Testis (tissue), 3 donors: Measurements from ENCODE around the gene MAN1B1. TPM values are rescaled to one million over a fixed set of nuclear protein-coding genes. Genes with fewer than 3 reads are reported as not detected.

Source experiments
- DNase-seq: peaks from one replicate; pipeline ENCODE4 v3.0.0-alpha.2; 2019
- H3K27ac ChIP-seq, 2 donors: fragments of 200-600 bp; sonication (generic); one replicate each; pipeline ENCODE4 v1.5.1; 2019
- H3K27me3 ChIP-seq: fragments of 200-600 bp; sonication (generic); one replicate; pipeline ENCODE4 v1.5.1; 2019
- H3K36me3 ChIP-seq: fragments of 200-600 bp; sonication (generic); one replicate; pipeline ENCODE4 v1.5.1; 2017; ENCODE audit warnings: low read depth; ENCODE audit errors: missing control alignments
- H3K4me1 ChIP-seq: fragments of 200-600 bp; sonication (generic); one replicate; pipeline ENCODE4 v1.5.1; 2019
- H3K4me3 ChIP-seq, 2 donors: fragments of 200-600 bp; sonication (generic); one replicate each; pipeline ENCODE4 v1.5.1; 2017 to 2019
- H3K9me3 ChIP-seq: fragments of 200-600 bp; sonication (generic); one replicate; pipeline ENCODE4 v1.5.1; 2017
- POLR2A ChIP-seq: fragments of 450-650 bp; IDR thresholded peaks from one replicate; pipeline ENCODE4 v1.6.1; 2017; ENCODE audit warnings: antibody characterized with exemption, mild to moderate bottlenecking, moderate library complexity
- WGBS, 2 donors: methylation state at CpG; one replicate each; pipeline ENCODE4 v1.1.5; 2018; 5-methylcytosine and 5-hydroxymethylcytosine counted together
- intact Hi-C: fragments of 100-400 bp; cut with DNase I; formaldehyde crosslinking; loops from one replicate; pipeline ENCODE4 v1.15.1; 2023; ENCODE audit warnings: low total_unique reads
- polyA plus RNA-seq: library from polyadenylated mRNA; stranded (reverse); fragments of 350-450 nt; fragmentation: Illumina TruSeq; extraction: RNeasy Lipid Tissue Mini Kit (QIAGEN cat#74804); gene quantifications from one replicate; pipeline ENCODE4 v1.2.3, GENCODE V29; 2014; ENCODE audit warnings: low read depth, low replicate concordance; ENCODE audit not compliant: insufficient read depth
- total RNA-seq, 2 donors: library from RNA; depleted of rRNA; stranded (reverse); fragments of >200 nt; gene quantifications; one replicate each; pipeline ENCODE4 v1.2.3, GENCODE V29; 2016
- TF ChIP-seq, protein P1 (sequence below), 3 experiments: fragments of 450-650 bp in 2 of 3; fragments of 200-600 bp in 1 of 3; sonication (generic) in 1 of 3; IDR thresholded peaks; one replicate each; pipeline ENCODE4 v1.5.1; 2016 to 2019; ENCODE audit warnings: antibody characterized with exemption in 3 of 3, mild to moderate bottlenecking in 2 of 3, moderate library complexity in 1 of 3

The MAN1B1 gene
- total and polyA plus RNA-seq, 3 donors from 2014 or later = 62.2 to 124 (median 122) TPM

DNA sequence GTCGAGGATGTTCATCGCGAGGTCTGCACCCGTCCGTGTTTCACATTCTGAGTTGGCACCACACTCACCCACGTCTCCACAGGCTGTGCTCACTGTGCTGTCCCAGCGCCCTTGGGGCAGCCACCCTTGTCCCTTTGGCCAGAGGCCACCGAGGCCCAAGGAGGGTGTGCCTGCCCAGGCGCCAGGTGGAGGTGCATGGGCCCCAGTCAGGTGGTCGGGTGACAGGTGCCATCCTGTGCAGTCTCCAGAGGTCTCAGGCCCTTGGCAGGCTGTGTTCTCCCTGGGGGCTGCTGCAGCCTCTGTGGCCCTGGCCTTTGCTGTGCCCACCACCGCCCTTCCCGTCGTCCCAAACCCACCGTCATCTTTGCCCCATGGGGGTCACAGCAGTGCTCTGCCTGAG lies 12.4 kb downstream of the MAN1B1 start:
- intact Hi-C loops = no loop called here

GRCh38 chr9:137103206-137103999 lies 16.6 kb downstream of the MAN1B1 start:
- Histone ChIP-seq H3K27ac (no peak overlapping the region), H3K27me3 (no peaks in the 10 kb centered on the region), H3K9me3 (no peaks in the 10 kb centered on the region), H3K36me3 (no peaks in the 10 kb centered on the region), H3K4me1 (no peaks in the 10 kb centered on the region), H3K4me3 (no peak overlapping the region)
- no peak for TF ChIP-seq POLR2A
- TF ChIP-seq, protein P1, sequence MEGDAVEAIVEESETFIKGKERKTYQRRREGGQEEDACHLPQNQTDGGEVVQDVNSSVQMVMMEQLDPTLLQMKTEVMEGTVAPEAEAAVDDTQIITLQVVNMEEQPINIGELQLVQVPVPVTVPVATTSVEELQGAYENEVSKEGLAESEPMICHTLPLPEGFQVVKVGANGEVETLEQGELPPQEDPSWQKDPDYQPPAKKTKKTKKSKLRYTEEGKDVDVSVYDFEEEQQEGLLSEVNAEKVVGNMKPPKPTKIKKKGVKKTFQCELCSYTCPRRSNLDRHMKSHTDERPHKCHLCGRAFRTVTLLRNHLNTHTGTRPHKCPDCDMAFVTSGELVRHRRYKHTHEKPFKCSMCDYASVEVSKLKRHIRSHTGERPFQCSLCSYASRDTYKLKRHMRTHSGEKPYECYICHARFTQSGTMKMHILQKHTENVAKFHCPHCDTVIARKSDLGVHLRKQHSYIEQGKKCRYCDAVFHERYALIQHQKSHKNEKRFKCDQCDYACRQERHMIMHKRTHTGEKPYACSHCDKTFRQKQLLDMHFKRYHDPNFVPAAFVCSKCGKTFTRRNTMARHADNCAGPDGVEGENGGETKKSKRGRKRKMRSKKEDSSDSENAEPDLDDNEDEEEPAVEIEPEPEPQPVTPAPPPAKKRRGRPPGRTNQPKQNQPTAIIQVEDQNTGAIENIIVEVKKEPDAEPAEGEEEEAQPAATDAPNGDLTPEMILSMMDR (IDR thresholded peaks at IDR 0.05) = no peak
- no peak for DNase-seq
- intact Hi-C loops = no loop called here
- WGBS, 2 donors = 81 to 86% methylated on average over 37 of the region's 37 CpGs

More for the DNA sequence above, 12.4 kb downstream of the MAN1B1 start:
- Histone ChIP-seq H3K9me3 (no peaks in the 10 kb centered on the region), H3K36me3 (no peaks in the 10 kb centered on the region), H3K4me3 (no peak overlapping the region), H3K4me1 (no peaks in the 10 kb centered on the region), H3K27ac (no peak overlapping the region), H3K27me3 (no peaks in the 10 kb centered on the region)
- TF ChIP-seq POLR2A = no peak
- TF ChIP-seq, protein P1 (IDR thresholded peaks at IDR 0.05) = no peak
- WGBS, 2 donors = 93 to 95% methylated on average over 11 to 14 of the region's 14 CpGs
- no peak for DNase-seq

DNA sequence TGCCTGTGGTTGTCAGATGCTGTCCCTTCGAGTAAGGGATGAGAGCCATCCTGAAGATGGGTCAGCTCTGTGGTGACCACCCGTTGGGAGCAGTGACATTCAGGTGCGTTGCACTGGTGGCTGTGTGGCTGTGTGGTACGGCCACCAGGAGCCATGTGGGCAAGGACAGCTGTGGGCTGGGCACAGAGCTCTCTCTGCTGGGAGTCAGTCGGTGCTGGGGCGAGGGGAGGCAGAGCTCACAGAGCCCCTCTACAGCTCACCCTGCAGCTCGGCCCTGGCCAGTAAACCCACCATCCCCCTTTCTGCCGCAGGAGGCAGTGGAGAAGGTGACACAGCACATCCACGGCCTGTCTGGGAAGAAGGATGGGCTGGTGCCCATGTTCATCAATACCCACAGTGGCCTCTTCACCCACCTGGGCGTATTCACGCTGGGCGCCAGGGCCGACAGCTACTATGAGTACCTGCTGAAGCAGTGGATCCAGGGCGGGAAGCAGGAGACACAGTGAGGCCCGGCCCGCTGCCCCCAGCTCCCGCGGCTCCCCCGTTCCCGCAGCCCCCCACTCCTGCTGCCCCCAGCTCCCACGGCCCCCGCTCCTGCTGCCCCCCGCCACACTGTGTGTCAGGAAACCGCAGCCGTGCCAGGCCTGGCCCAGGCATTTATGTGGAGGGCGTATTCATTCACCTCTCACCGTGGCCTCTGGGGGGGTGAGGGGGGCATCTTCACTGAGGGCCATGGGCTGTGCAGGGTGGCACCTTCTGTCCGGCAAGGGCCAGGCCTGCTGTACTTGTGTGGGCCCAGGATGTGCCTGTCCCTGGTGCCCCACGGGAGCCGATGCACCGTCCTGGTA lies 19.3 kb downstream of the MAN1B1 start:
- Histone ChIP-seq H3K9me3 (no peaks in the 10 kb centered on the region), H3K27me3 (no peaks in the 10 kb centered on the region), H3K4me3 (no peak overlapping the region), H3K27ac (no peak overlapping the region), H3K4me1 (no peaks in the 10 kb centered on the region), H3K36me3 (no peaks in the 10 kb centered on the region)
- TF ChIP-seq POLR2A = no peak
- TF ChIP-seq, protein P1 (IDR thresholded peaks at IDR 0.05) = no peak
- intact Hi-C loops = no loop called here
- DNase-seq = no peak
- 95% methylated on average over 8 to 31 of the region's 31 CpGs for WGBS, 2 donors

GRCh38 chr9:137106662-137107250 lies 20.0 kb downstream of the MAN1B1 start:
- intact Hi-C loops = no loop called here
- no peak for DNase-seq
- TF ChIP-seq, protein P1 (IDR thresholded peaks at IDR 0.05) = no peak
- TF ChIP-seq POLR2A = no peak
- Histone ChIP-seq H3K9me3 (no peaks in the 10 kb centered on the region), H3K4me1 (no peaks in the 10 kb centered on the region), H3K27ac (no peak overlapping the region), H3K4me3 (no peak overlapping the region), H3K27me3 (no peaks in the 10 kb centered on the region), H3K36me3 (no peaks in the 10 kb centered on the region)
- WGBS, 2 donors = 92 to 93% methylated on average over 14 to 27 of the region's 27 CpGs
